Nephron (organoid): ENCODE data around the gene ARHGAP26.

Experiments used
- H3K27ac Mint-ChIP-seq, 3 experiments: 2 replicates each; pipeline ENCODE4 v1.8.0; 2020; ENCODE audit warnings: mixed read lengths in 3 of 3, mild to moderate bottlenecking in 2 of 3, moderate library complexity in 1 of 3
- H3K27me3 Mint-ChIP-seq: 2 replicates; pipeline ENCODE4 v1.8.0; 2021; ENCODE audit warnings: low read depth, mild to moderate bottlenecking, moderate library complexity, mixed read lengths
- H3K36me3 Mint-ChIP-seq: 2 replicates; pipeline ENCODE4 v1.8.0; 2020; ENCODE audit warnings: low read depth, mixed read lengths
- H3K4me1 Mint-ChIP-seq: 2 replicates; pipeline ENCODE4 v1.8.0; 2020; ENCODE audit warnings: mixed read lengths
- H3K4me3 Mint-ChIP-seq, 3 experiments: 2 replicates each; pipeline ENCODE4 v1.8.0; 2020; ENCODE audit warnings: mild to moderate bottlenecking in 3 of 3, mixed read lengths in 3 of 3, moderate library complexity in 2 of 3
- H3K9me3 Mint-ChIP-seq: 2 replicates; pipeline ENCODE4 v1.8.0; 2020; ENCODE audit warnings: mixed read lengths
- CTCF ChIP-seq, 3 experiments: fragments of 200-600 bp; sonication (generic); IDR thresholded peaks; one replicate each; pipeline ENCODE4 v1.5.0; 2021; ENCODE audit warnings: antibody characterized with exemption in 3 of 3; ENCODE audit not compliant: unreplicated experiment in 3 of 3

The ARHGAP26 gene

GRCh38 chr5:143154510-143155370 is 384.6 kb downstream of the ARHGAP26 start:
- H3K36me3 Mint-ChIP-seq: peaks cover 4% of the 10 kb centered on the region
- peaks cover 22% of the 10 kb centered on the region for H3K4me1 Mint-ChIP-seq
- no peak overlapping the region for H3K4me3 Mint-ChIP-seq
- H3K9me3 Mint-ChIP-seq: no peaks in the 10 kb centered on the region
- H3K27me3 Mint-ChIP-seq: no peaks in the 10 kb centered on the region
- peak overlapping the region in 2 of 3 experiments; percentile 24 to 38 for H3K27ac Mint-ChIP-seq
- TF ChIP-seq CTCF (IDR thresholded peaks at IDR 0.05; ENCODE audit: unreplicated experiment in 3 of 3): no peak

GRCh38 chr5:143155455-143155854 is 385.3 kb downstream of the ARHGAP26 start:
- Mint-ChIP-seq H3K27ac (peak overlapping the region in 2 of 3 experiments; percentile 24 to 38), H3K4me1 (peaks cover 22% of the 10 kb centered on the region), H3K27me3 (no peaks in the 10 kb centered on the region), H3K4me3 (no peak overlapping the region), H3K9me3 (no peaks in the 10 kb centered on the region), H3K36me3 (no peaks in the 10 kb centered on the region)
- TF ChIP-seq CTCF (IDR thresholded peaks at IDR 0.05; ENCODE audit: unreplicated experiment in 3 of 3): no peak

- Mint-ChIP-seq H3K9me3 (no peaks in the 10 kb centered on the region), H3K4me1 (peaks cover 22% of the 10 kb centered on the region), H3K4me3 (no peak overlapping the region), H3K27me3 (no peaks in the 10 kb centered on the region), H3K27ac (no peak overlapping the region), H3K36me3 (no peaks in the 10 kb centered on the region)
- no peak for TF ChIP-seq CTCF (IDR thresholded peaks at IDR 0.05; ENCODE audit: unreplicated experiment in 3 of 3)
Observed at GRCh38 chr5:143156086-143156485, 385.9 kb downstream of the ARHGAP26 start.

GRCh38 chr5:143156572-143156971 is 386.4 kb downstream of the ARHGAP26 start:
- no peak overlapping the region for H3K27ac Mint-ChIP-seq
- TF ChIP-seq CTCF (IDR thresholded peaks at IDR 0.05; ENCODE audit: unreplicated experiment in 3 of 3): no peak
- H3K36me3 Mint-ChIP-seq: no peaks in the 10 kb centered on the region
- no peaks in the 10 kb centered on the region for H3K9me3 Mint-ChIP-seq
- no peak overlapping the region for H3K4me3 Mint-ChIP-seq
- H3K4me1 Mint-ChIP-seq: peaks cover 22% of the 10 kb centered on the region
- H3K27me3 Mint-ChIP-seq: no peaks in the 10 kb centered on the region

GRCh38 chr5:143159031-143159430 is 388.9 kb downstream of the ARHGAP26 start:
- no peaks in the 10 kb centered on the region for H3K9me3 Mint-ChIP-seq
- H3K4me1 Mint-ChIP-seq: peaks cover 8% of the 10 kb centered on the region
- TF ChIP-seq CTCF (IDR thresholded peaks at IDR 0.05; ENCODE audit: unreplicated experiment in 3 of 3): no peak
- no peaks in the 10 kb centered on the region for H3K27me3 Mint-ChIP-seq
- no peaks in the 10 kb centered on the region for H3K36me3 Mint-ChIP-seq
- no peak overlapping the region for H3K27ac Mint-ChIP-seq
- no peak overlapping the region for H3K4me3 Mint-ChIP-seq
